GM19455 (cell line): ENCODE measurements around the gene CHD5.
"Not testable (repeated sequence)": the region's sequence is repeated elsewhere in the genome, so short reads cannot be mapped to it uniquely, and the experiment has no call there.

ENCODE experiments used
- ATAC-seq: cut with Tn5 transposase; IDR thresholded peaks from one replicate; pipeline ENCODE4 v1.9.1; 2021; ENCODE audit not compliant: unreplicated experiment

Gene CHD5

DNA sequence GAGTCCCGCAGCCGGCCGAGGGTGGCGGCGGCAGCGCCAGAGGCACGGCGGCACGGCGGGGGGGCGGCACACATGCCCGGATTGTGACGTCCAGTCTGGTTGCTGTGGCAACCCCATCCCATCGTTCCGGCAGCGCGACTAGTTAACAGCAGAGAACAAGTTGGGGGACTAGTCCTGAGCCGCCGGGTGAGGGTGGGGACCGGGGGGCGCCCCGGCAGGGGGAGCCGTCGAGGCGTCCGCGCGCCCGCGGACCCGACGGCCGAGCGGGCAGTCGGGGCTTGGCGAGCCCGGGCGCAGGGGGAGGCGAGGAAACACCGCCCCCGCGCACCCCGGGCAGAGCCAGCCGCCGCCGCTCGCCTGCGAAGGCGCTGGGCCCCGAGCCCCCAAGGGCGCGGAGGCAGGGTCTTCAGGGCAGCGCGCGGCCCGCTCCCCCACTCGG, at the start of gene CHD5:
Gene CHD5 (minus strand): TSS at position 54 of the 439 bp plus-strand sequence. CDS start 298 bp downstream, outside the sequence.
- ATAC-seq = no peak

DNA sequence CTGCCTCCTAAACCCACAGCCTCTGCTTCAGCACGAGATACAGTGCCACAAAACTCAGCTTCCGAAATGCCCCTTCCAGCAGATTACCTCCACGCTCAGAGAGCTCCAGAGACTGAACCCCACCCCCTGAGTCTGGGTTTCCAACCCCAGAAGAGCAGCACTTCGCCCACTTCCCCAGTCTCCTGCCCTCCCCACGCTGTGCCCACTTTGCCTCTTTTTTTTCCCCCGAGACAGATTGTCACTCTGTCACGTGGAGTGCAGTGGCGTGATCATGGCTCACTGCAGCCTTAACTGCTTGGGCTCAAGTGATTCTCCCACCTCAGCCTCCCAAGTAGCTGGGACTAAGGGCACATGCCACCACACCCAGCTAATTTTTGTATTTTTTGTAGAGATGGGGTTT, 45.5 kb upstream of the CHD5 start:
- no peak for ATAC-seq

DNA sequence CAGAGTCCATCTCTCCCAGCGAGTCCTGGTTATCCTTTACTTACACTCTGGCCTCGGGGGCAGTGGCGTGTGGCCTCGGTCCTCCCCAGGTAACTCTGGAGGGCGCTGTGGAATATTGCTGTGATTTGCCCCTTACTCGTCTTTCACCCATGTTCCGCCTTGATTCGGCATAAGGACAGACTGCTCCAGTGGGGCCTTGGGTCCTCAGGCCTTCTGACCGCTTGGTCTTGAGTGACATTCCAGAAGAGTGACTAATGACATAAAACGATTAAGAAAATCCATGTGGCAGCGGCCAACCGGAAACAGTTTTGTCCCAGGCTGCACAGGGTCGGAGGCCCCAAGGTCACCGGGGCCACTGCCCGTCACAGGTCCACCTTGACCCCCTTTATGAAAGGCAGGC, 44.6 kb upstream of the CHD5 start:
- no peak for ATAC-seq

DNA sequence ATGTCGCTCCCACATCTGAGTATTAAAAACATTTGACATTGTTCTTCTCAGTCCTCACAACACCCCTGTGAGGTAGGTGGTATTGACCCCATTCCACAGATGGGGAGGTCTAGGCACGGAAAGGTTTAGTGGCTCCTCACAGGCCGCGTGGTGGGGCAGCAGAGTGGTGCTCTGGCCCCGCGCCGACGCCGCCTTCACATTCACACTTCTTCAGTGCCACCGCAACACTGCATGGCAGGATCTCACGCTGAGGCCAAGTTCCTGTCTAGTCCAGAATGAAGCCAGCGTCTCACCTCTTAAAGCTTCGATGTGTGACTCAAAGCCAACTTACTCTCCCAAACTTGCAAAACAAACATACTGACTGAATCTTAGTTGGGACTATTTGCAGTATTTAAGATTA, 43.5 kb upstream of the CHD5 start:
- ATAC-seq = no peak

DNA sequence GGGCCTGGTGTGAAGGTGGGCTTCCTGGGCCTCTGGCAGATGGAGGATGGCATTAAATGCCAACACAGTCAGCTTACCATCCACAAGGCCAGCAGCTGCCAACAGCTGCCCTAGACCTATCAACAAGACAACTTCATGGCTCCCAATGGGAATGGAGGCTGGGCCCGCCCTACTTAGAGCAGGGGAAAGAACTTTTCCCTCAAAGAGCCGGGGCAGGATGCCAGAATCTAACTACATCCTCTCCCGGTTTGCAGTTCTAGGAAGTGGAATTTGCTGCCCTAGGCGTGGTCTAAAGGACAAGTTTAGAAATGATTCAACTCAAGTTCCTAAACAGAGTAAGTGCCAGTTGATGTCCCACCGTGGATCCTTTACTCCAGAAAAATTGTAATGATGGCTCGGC, 42.5 kb upstream of the CHD5 start:
- ATAC-seq = no peak

DNA sequence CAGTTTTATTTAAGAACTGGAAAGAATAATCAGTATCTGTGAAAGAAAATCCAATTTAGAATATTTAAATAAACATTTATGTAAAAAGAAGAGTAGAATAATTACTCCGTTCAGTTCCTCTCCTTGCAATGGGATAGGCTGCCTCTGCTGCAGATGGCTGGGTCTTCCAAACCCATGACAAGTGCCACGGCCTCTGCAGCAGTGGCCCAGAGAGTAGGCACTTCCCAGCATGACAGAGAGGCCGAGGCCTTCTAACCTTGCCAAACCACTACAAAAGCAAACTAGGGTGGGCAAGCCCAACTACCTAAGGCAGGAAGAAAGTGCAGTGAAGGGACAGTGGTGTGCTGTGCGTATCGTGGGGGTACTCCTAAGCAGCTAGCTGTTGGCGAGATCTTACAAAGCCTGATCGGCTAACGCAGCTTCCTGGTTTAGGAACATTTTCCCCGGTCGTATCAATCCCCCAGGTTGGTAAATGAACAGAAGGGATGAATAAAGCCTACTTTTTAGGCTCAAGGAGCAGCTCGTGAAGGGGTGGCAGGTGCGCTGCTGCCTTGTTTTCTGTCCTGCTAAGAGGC, 41.2 kb upstream of the CHD5 start:
- no peak for ATAC-seq

DNA sequence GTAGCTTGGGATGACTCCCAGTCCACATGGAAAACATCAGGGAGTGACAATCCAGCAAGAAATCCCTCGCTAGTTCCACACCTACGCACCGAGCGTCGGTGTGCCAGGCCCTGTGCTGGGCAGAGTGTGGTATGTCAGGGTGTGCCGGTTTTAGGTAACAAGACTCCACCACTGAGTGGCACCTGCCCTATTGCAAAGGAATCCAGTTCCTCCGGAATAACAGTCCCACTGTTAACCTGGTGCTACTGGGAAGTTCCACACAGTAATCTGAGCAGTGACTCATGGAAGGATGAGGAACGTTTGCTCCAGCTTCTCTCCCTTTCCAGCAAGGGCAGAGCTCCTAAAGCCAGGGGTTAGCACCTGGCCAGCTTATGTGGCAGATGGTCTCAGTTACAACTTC, 40.1 kb upstream of the CHD5 start:
- no peak for ATAC-seq

DNA sequence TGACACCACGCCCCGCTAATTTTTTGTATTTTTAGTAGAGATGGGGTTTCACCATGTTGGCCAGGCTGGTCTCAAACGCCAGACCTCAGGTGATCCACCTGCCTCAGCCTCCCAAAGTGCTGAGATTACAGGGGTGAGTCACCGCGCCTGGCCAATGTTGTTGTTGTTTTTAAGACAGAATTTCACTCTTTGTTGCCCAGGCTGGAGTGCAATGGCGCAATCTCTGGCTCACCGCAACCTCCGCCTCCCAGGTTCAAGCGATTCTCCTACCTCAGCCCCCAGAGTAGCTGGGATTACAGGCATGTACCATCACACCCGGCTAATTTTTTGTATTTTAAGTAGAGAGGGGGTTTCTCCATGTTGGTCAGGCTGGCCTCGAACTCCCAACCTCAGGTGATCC, 39.5 kb upstream of the CHD5 start:
- not testable (repeated sequence) for ATAC-seq

DNA sequence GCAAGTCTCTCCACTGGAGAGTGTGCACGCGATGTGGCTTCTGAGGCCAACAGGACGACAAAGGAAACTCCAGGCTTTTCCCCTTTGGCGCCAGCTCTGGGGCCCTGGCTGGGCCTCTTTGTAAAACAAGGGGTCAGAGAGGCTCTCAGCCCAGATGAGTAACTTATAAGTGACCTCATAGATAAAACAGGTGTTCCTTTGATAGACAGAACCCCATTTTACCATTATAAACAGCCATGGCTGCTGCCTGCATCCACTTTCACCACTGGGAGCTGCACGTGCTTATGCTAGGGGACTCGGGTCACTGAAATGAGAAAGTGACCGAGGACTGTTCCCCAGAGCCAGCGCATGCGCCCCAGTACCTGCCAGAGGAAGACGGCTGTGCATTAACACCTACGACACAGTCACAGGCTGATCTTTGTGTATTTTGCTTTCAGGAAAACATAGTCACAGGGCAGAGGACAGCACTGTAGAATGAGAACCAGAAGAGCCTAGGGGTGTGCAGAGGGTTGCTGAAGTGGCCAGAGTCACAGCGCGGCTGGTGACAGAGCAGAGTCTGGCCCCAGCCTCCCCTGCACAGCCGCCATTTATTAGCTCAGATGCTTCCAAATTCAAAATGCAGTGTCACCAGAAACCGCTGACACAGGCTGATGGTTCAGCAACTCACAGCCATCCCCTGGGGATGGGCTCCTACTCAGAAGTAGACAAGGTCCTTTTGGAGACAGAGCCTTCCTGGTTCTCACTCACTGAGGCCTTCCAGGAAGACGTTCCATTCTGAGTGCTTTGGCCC, 38.4 kb upstream of the CHD5 start:
- no peak for ATAC-seq

DNA sequence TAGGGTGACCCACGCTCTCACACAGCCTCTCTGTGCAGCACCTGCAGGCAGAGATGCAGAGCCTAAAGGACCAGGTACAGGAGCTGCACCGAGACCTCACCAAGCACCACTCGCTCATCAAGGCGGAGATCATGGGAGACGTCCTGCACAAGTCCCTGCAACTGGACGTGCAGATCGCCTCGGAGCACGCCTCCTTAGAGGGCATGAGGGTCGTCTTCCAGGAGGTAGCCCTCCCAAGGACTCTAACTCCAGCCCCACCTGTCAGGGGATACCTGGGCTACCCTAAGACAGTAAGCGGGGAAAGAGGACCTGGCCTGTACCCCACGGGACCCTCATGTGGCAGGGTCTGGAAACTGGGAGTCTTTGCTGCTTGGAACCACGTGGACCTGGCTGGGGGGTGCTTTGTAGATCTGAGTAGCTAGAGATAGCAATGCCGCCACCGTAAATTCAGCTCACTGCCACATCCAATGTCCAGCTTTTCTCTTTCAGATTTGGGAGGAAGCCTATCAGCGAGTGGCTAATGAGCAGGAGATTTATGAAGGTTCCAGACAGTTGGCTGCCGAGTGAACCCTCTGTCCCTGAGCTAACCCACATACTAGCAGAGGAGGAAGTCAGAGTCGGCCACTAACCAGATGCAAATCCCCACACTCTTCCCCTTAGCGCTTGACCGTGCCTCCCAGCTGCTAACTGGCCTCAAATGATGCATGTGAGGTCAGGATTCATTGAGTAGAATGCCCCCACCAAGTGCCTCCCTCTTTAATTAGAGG, 32.3 kb upstream of the CHD5 start:
- ATAC-seq = no peak

DNA sequence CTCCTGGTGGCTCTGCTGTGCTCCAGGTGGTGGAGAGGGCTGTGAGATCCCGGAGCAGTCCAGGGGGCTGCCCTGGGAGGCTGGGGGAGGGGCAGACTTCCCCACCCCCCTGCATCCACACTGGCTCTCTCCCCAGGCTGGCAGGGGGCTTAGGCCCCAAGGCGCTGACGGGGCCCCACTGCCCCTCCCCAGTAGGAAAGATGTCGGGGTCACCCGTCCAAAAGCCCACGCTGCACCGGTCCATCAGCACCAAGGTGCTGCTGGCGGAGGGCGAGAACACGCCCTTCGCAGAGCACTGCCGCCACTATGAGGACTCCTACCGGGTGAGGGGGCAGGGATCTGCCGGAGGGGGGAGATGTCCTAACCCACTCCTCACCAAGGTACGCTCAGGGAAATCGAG, 31.6 kb upstream of the CHD5 start:
- no peak for ATAC-seq

DNA sequence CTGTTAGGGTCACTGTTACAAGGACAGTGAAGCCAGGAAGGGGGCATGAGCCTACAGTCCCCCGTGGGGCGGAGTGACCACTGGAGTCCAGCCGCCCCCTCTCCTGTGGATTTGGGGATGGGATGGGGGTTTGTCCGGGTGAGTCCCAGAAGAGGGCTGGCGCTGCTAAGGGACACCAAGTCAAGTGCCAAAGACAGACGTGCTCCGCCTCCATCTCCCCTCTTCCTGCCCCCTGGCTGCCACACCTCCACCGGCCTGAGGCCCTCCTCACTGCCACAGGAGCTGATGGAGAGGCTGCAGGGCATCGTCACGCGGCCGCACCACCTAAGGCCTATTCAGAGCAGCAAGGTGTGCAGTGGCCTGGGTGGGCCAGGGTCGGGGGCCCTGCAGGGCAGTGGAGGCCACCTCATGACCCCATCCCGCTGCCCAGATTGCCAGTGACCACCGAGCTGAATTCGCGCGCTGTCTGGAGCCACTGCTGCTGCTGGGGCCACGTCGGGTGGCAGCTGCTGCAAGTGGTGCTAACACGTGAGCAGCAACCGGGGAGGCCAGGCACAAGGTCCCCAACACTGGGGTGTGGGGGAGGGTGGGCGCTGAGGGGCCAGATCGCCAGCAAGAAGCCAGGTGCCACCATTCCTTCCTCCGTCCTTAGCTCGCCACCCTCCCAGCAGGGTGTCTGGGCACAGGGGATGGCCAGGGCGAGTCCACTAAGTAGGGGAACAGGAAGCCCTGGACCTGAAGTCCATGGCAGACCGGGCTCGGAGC, 30.7 kb upstream of the CHD5 start:
- no peak for ATAC-seq

DNA sequence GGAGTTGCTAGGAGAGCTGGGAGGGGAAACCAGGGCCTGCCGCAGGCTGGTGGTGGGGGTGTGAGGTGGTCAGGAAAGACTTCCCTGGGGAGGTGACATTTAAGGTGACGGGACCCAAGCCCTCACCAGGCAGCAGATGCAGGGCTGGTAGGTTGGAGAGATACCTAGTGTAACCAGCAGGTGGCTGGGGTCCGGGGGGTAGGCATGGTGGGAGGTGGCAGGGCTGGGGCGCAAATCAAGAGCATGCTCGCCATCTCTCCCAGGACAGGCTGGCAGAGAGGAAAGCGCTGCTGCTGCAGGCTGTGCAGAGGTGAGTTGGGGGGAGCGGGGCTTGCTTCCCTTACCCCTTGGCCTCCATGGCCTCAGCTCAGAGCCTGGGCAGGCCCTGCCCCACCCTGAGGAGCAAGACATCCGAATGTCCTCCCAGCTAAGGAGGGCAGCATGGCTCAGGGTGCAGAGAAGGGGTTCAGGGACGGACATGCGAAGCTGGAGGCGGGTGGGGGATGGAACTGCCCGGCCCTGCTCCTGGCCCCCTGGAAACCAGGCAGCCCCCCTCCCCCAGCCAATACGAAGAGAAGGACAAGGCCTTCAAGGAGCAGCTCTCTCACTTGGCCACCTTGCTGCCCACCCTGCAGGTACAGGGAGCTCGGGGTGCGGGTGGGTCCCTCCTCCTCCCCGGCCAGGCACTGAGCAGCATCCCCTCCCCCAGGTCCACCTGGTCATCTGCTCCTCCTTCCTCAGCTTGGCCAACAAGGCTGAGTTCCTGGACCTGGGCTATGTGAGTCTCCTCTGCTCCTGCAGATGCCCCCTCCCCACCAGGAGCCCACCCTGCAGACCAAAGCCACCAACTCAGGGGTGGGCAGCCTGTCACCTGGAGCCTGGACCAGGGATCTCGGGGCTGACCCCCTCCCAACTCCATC, 29.8 kb upstream of the CHD5 start:
- no peak for ATAC-seq

DNA sequence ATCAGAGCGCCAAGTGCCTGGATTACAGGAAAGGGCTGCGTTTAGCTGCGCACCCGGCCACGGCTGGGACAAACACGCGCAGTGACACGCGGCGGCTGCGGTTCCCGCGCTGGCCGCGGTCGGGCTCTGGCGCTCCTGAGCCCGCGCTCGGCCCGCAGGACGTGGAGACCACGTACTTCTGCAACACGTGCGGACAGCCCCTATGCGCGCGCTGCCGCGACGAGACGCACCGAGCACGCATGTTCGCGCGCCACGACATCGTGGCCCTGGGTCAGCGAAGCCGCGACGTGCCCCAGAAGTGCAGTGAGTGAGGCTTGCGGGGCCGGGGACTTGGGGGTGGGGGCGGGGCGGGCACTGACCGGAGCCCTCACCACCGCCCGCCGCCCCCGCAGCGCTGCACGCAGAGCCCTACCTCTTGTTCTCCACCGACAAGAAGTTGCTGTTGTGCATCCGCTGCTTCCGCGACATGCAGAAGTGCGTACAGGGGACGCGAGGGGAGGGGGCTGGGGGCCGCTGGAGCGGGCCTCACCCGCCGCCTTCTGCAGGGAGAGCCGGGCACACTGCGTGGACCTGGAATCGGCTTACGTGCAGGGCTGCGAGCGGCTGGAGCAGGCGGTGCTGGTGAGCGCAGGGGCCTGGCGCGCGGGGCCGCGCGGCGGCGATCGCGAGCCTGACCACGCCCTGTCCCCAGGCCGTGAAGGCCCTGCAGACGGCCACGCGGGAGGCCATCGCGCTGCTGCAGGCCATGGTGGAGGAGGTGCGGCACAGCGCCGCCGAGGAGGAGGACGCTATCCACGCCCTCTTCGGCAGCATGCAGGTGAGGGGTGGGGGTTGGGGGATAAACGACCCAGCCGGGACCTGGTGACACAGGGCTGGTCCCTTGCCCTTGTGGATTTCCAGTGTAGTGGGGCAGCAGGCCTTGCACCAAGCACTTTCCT, 28.9 kb upstream of the CHD5 start:
- ATAC-seq = no peak

DNA sequence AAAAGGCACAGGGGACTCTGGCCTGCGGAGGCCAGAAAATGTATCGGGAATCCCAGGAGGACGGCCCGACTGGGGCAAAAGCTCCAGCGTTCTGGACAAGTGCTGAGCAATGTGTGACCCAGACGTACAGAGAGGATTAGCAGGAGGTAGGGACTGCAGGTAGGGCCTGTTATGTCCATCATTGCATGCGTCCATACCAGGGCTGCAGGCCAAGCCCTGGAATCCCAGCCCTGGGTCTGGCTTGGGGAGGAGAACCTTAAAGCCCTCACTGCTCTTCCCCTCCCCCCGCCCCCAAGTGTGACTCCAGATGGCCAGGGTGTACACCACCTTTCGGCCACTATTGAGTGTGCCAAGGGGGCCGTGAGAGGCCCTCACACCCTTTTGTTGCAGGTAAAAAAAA, 27.8 kb upstream of the CHD5 start:
- ATAC-seq = no peak

DNA sequence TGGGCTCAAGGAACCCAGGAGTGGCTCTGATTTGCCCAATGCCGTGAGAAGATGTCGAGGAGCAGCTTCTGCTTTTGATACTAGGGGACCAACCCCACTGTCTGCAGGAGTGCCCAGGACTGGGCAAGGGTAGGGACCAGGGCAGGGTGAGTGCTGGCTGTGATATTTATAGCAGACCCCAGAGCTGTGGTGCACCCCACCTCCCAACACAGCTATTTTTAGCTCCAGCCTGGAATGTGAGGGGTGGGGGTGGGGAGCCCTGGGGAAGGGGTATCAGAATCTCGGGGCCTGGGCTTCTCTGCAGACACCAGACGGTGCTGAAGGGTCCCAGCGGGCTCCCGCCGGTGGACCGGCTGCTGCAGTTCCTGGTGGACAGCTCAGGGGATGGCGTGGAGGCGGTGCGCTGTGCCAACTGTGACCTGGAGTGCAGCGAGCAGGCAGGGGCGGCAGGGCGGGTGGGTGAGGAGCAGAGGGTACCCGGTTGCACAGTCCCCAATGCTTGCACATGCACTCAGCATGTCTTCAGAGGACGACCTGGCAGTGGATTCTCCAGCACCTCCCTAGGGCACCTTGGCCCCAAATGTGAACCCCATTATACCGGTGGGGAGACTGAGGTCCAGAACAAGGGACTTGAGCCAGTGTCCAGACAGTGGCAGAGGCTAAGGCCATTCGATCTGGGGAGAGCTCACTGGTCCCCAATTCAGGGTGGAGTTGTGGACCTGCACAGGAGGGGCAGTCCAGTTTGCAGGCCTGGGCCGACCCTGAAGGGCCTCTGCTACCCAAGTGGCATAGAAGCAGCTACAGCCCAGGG, 27.2 kb upstream of the CHD5 start:
- ATAC-seq = no peak

DNA sequence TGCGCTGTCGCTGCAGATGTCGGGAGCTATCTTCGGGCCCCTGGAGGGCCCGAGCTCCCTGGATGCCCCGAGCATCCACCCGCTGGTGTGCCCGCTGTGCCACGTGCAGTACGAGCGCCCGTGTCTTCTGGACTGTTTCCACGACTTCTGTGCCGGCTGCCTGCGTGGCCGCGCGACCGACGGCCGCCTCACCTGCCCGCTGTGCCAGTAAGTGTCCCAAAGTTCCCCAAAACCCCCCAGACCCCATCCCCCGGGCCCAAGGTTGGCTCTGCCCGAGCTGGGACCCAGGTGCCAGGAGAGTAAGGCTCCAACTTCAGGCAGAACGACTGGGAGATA, 26.4 kb upstream of the CHD5 start:
- no peak for ATAC-seq

DNA sequence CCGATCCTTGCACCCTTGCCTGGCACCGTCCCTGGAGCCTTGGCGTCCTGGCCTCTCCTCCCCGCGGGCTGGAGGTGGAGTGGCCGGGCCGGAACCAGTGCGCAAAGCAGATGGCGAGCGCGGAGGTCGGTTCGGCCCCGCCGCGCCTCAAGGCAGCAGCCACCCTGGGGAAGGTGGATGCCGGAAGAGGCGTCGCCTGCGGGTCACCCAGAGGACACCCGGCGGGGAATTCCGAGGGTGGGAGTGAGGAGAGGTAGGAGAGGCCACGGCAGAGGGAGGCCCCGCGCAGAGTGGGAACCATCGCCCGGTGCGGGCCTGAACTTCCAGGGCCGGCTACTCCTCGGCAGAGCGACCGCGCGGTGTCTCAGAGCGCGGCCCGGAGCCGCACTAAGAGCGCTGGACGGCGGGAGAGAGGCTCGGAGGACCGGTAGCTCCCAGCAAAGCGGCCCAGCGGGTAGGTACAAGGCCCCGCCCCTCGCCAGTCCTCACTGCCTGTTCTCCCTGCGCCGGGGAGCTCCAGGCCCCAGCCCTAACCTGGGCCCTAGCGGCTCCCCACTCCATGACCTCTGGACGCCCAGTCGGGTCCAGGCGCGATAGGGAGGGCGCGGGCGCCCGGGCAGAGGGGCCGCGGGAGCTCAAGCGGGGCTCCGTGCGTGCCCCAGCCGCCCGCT, 25.9 kb upstream of the CHD5 start, which contains the start of gene RNF207:
Gene RNF207 (plus strand): TSS at position 271 of the 671 bp plus-strand sequence. CDS start 417 bp downstream, outside the sequence.
- no peak for ATAC-seq
